GM13977 (cell line): ENCODE measurements around the gene CTBP2.
"Not testable (repeated sequence)": the region's sequence is repeated elsewhere in the genome, so short reads cannot be mapped to it uniquely, and the experiment has no call there.

Experiments used
- DNase-seq: peaks from one replicate; pipeline ENCODE4 v3.0.0; 2012; ENCODE audit warnings: low spot score
- CTCF ChIP-seq: IDR thresholded peaks from 2 replicates; pipeline ENCODE4 v1.5.1; 2012; ENCODE audit warnings: mild to moderate bottlenecking, control low read depth; ENCODE audit not compliant: insufficient read depth; ENCODE audit errors: extremely low read depth, missing control alignments
- in situ Hi-C: fragments of 300-500 bp; cut with MboI; formaldehyde crosslinking; loops from one replicate; pipeline ENCODE4 v1.12.0; 2022; ENCODE audit warnings: low sequenced_read_pairs, low pct_unique_long_range_greater_than_20kb, mixed read lengths, inconsistent platforms; ENCODE audit not compliant: unreplicated experiment

The CTBP2 gene

GRCh38 chr10:124990671-124991625 lies 169.4 kb downstream of the CTBP2 start:
- in situ Hi-C loops, result no loop called here
- no peak for DNase-seq

GRCh38 chr10:124989526-124989925 lies 170.8 kb downstream of the CTBP2 start:
- DNase-seq, result no peak
- no peak for TF ChIP-seq CTCF
- in situ Hi-C loops, result no loop called here

More at GRCh38 chr10:124990671-124991625, 169.4 kb downstream of the CTBP2 start:
- TF ChIP-seq CTCF, result no peak

GRCh38 chr10:124988753-124989152 lies 171.6 kb downstream of the CTBP2 start:
- DNase-seq, in situ Hi-C loops: not testable (repeated sequence)

- in situ Hi-C loops, result no loop called here
- TF ChIP-seq CTCF, result no peak
- DNase-seq, result no peak
These were observed 172.6 kb downstream of the CTBP2 start for GRCh38 chr10:124987788-124988187.

GRCh38 chr10:124985162-124985561 lies 175.2 kb downstream of the CTBP2 start:
- in situ Hi-C loops, result no loop called here
- DNase-seq, result no peak
- TF ChIP-seq CTCF, result no peak

- no peak for DNase-seq
- in situ Hi-C loops, result no loop called here
- no peak for TF ChIP-seq CTCF
These were observed 176.0 kb downstream of the CTBP2 start for GRCh38 chr10:124984376-124984775.

GRCh38 chr10:124983321-124983720 lies 177.0 kb downstream of the CTBP2 start:
- no peak for DNase-seq
- no peak for TF ChIP-seq CTCF
- in situ Hi-C loops, result no loop called here
